A549 (cell line): ENCODE results near the gene PUM1. TPM values are rescaled to one million over a fixed set of nuclear protein-coding genes. Genes with fewer than 3 reads are reported as not detected.

Experiments
- ATAC-seq, 2 experiments: fragments of 200-7000 bp in 1 of 2; fragments of >200 bp in 1 of 2; cut with Nextera tagmentation in 1 of 2; cut with Tn5 transposase in 1 of 2; 3 replicates each; pipeline versions ENCODE4 v1.8.0 to v1.9.1; 2018 to 2020; ENCODE audit warnings: mild to moderate bottlenecking in 1 of 2, moderate library complexity in 1 of 2
- CTCF ChIA-PET: fragments of 300-600 bp; sonication (Branson Sonifier 250); formaldehyde crosslinking; extraction: SDS; loops from one replicate; lab custom pipeline; 2021; ENCODE audit warnings: antibody characterized with exemption, inconsistent platforms; lab: Yijun Ruan, JAX
- POLR2A ChIA-PET: fragments of 350-600 bp; formaldehyde crosslinking; extraction: SDS; loops from one replicate; lab custom pipeline; 2021; ENCODE audit warnings: antibody characterized with exemption, inconsistent platforms; lab: Yijun Ruan, JAX
- DNase-seq, 2 experiments: peaks; one replicate each; pipeline versions ENCODE4 v3.0.0 to v3.0.0-alpha.2; 2011 to 2016; ENCODE audit warnings: low read depth in 1 of 2, low spot score in 1 of 2
- FAIRE-seq: peaks from 2 replicates; lab custom pipeline; 2011; peaks lifted over from hg19 to GRCh38; lab: Jason Lieb, UNC
- H3K27ac ChIP-seq, 2 experiments: fragments of >200 bp; sonication (Bioruptor Twin); formaldehyde crosslinking; 3 replicates each; pipeline ENCODE4 v1.5.1; 2016 to 2017
- H3K4me1 ChIP-seq: fragments of >200 bp; sonication (Bioruptor Twin); formaldehyde crosslinking; 3 replicates; pipeline ENCODE4 v1.6.1; 2016
- H3K4me2 ChIP-seq: fragments of >200 bp; sonication (Bioruptor Twin); formaldehyde crosslinking; 3 replicates; pipeline ENCODE4 v1.6.1; 2016
- H3K4me3 ChIP-seq: fragments of >200 bp; sonication (Bioruptor Twin); formaldehyde crosslinking; 3 replicates; pipeline ENCODE4 v1.5.1; 2016
- H3K9me3 ChIP-seq: fragments of >200 bp; sonication (Bioruptor Twin); formaldehyde crosslinking; 3 replicates; pipeline ENCODE4 v1.6.1; 2016
- BHLHE40 ChIP-seq: IDR thresholded peaks from 2 replicates; pipeline ENCODE4 v1.6.1; 2012; ENCODE audit warnings: low read depth, low read length, inconsistent platforms
- CEBPB ChIP-seq, 2 experiments: fragments of >200 bp in 1 of 2; sonication (Bioruptor Twin) in 1 of 2; formaldehyde crosslinking in 1 of 2; IDR thresholded peaks; 2 replicates each; pipeline ENCODE4 v1.6.1; 2012 to 2016
- CHD2 ChIP-seq: fragments of 150-350 bp; IDR thresholded peaks from 2 replicates; pipeline ENCODE4 v1.6.1; 2014; ENCODE audit warnings: low read length; ENCODE audit not compliant: partially characterized antibody
- CHD4 ChIP-seq: fragments of 200-600 bp; sonication (generic); IDR thresholded peaks from 2 replicates; pipeline ENCODE4 v1.6.1; 2016; ENCODE audit warnings: antibody characterized with exemption, mild to moderate bottlenecking, borderline replicate concordance
- E2F6 ChIP-seq: IDR thresholded peaks from 2 replicates; pipeline ENCODE4 v1.6.1; 2012; ENCODE audit warnings: low read depth, borderline replicate concordance
- EP300 ChIP-seq, 2 experiments: fragments of >200 bp; sonication (Bioruptor Twin); formaldehyde crosslinking; IDR thresholded peaks; 2 replicates in 1 of 2; 3 replicates in 1 of 2; pipeline ENCODE4 v1.6.1; 2016 to 2017
- HMGXB4 ChIP-seq: fragments of 250-450 bp; sonication (Bioruptor Pico); IDR thresholded peaks from 2 replicates; pipeline ENCODE4 v1.5.0; 2021; ENCODE audit warnings: mild to moderate bottlenecking, moderate library complexity, borderline replicate concordance
- HOXA7 ChIP-seq: fragments of 250-450 bp; sonication (Bioruptor Pico); IDR thresholded peaks from 2 replicates; pipeline ENCODE4 v1.5.0; 2020; ENCODE audit warnings: mild to moderate bottlenecking, moderate library complexity
- HOXB13 ChIP-seq: fragments of 250-450 bp; sonication (Bioruptor Pico); IDR thresholded peaks from 2 replicates; pipeline ENCODE4 v1.5.0; 2020; ENCODE audit warnings: low read depth, mild to moderate bottlenecking, moderate library complexity
- HOXB5 ChIP-seq: fragments of 250-450 bp; sonication (Bioruptor Pico); IDR thresholded peaks from 2 replicates; pipeline ENCODE4 v1.5.0; 2020; ENCODE audit warnings: mild to moderate bottlenecking, moderate library complexity
- MAX ChIP-seq: IDR thresholded peaks from 2 replicates; pipeline ENCODE4 v1.6.1; 2012
- MAZ ChIP-seq: fragments of 150-350 bp; IDR thresholded peaks from 2 replicates; pipeline ENCODE4 v1.6.1; 2014; ENCODE audit warnings: antibody characterized with exemption, low read depth, low read length, borderline replicate concordance
- MYC ChIP-seq: IDR thresholded peaks from 2 replicates; pipeline ENCODE4 v1.6.1; 2012; ENCODE audit warnings: mild to moderate bottlenecking, inconsistent platforms, low read length, improper control_type of control experiment, borderline replicate concordance
- NPAS2 ChIP-seq: fragments of 250-450 bp; sonication (Bioruptor Pico); IDR thresholded peaks from 2 replicates; pipeline ENCODE4 v1.8.0; 2022; ENCODE audit warnings: mild to moderate bottlenecking, moderate library complexity, borderline replicate concordance
- PBX3 ChIP-seq: IDR thresholded peaks from 2 replicates; pipeline ENCODE4 v1.6.1; 2012
- PHF8 ChIP-seq: fragments of 200-600 bp; sonication (generic); IDR thresholded peaks from 2 replicates; pipeline ENCODE4 v1.6.1; 2016; ENCODE audit warnings: low read depth, mild to moderate bottlenecking, antibody characterized with exemption, moderate library complexity, borderline replicate concordance
- POLR2AphosphoS2 ChIP-seq: conservative IDR thresholded peaks from 2 replicates; pipeline ENCODE4 v1.6.1; 2012; ENCODE audit warnings: low read length, improper control_type of control experiment, inconsistent platforms
- RFX5 ChIP-seq: fragments of 450-650 bp; IDR thresholded peaks from 2 replicates; pipeline ENCODE4 v1.7.1; 2014; ENCODE audit warnings: antibody characterized with exemption, mild to moderate bottlenecking, moderate library complexity
- SMC3 ChIP-seq: fragments of >200 bp; sonication (Bioruptor Twin); formaldehyde crosslinking; IDR thresholded peaks from 3 replicates; pipeline ENCODE4 v1.6.1; 2018; ENCODE audit warnings: inconsistent platforms
- TFCP2L1 ChIP-seq: fragments of 250-450 bp; sonication (Bioruptor Pico); IDR thresholded peaks from 2 replicates; pipeline ENCODE4 v1.5.0; 2021; ENCODE audit warnings: mild to moderate bottlenecking
- ZC3H11A ChIP-seq: fragments of 450-650 bp; IDR thresholded peaks from 2 replicates; pipeline ENCODE4 v1.6.1; 2014; ENCODE audit warnings: antibody characterized with exemption, mild to moderate bottlenecking
- ZNF302 ChIP-seq: fragments of 250-450 bp; sonication (Bioruptor Pico); IDR thresholded peaks from 2 replicates; pipeline ENCODE4 v1.9.0; 2021; ENCODE audit warnings: inconsistent platforms, mild to moderate bottlenecking, moderate library complexity
- ZSCAN20 ChIP-seq: fragments of 250-450 bp; sonication (Bioruptor Pico); IDR thresholded peaks from 2 replicates; pipeline ENCODE4 v1.8.0; 2022; ENCODE audit warnings: mild to moderate bottlenecking, moderate library complexity
- WGBS: methylation state at CpG from one replicate; pipeline ENCODE4 v1.1.6; 2017; ENCODE audit errors: missing lambda C conversion rate; 5-methylcytosine and 5-hydroxymethylcytosine counted together
- polyA plus RNA-seq, 4 experiments: library from polyadenylated mRNA; depleted of rRNA in 3 of 4; stranded (reverse); fragments of >200 nt; fragmentation: RNase III in 1 of 4; extraction: RNeasy Plus Mini Kit Qiagen cat#74134 plus additional on column Dnase treatment in 1 of 4; gene quantifications; 2 replicates in 3 of 4; 3 replicates in 1 of 4; pipeline ENCODE4 v1.2.3, GENCODE V29; 2011 to 2017
- TF ChIP-seq, protein P1 (sequence below): fragments of >200 bp; sonication (Bioruptor Twin); formaldehyde crosslinking; IDR thresholded peaks from 3 replicates; pipeline ENCODE4 v1.6.1; 2016
- TF ChIP-seq, protein P2 (sequence below): fragments of 250-450 bp; sonication (Bioruptor Pico); IDR thresholded peaks from 2 replicates; pipeline ENCODE4 v1.5.0; 2020; ENCODE audit warnings: low read depth, mild to moderate bottlenecking, moderate library complexity
- TF ChIP-seq, protein P3 (sequence below): fragments of 450-650 bp; IDR thresholded peaks from 2 replicates; pipeline ENCODE4 v1.6.1; 2014; ENCODE audit warnings: antibody characterized with exemption

PUM1 gene
- polyA plus RNA-seq, 2 of the 4 experiments (the other 2 are of a cell fraction) = 30.2 to 55.3 TPM

DNA sequence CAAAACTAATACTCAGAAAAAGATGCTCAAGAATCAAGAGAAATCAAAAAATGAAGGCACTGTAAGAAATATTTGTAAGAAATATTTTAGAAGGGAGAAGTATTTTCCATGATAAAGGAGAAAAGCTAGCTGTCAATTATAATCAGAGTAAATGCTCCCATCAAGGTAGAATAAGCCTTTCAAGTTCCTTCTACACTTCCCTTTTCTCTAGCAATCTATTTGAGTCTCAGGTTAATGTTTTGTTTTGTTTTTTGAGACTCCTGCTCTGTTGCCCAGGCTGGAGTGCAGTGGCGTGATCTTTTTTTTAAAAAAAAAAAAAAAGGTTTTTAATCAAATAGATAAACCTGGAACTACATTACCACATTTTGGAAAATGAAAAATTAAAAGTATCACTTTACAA lies 33.3 kb downstream of the PUM1 start:
- WGBS = 92% methylated on average over 1 of the region's 1 CpG

DNA sequence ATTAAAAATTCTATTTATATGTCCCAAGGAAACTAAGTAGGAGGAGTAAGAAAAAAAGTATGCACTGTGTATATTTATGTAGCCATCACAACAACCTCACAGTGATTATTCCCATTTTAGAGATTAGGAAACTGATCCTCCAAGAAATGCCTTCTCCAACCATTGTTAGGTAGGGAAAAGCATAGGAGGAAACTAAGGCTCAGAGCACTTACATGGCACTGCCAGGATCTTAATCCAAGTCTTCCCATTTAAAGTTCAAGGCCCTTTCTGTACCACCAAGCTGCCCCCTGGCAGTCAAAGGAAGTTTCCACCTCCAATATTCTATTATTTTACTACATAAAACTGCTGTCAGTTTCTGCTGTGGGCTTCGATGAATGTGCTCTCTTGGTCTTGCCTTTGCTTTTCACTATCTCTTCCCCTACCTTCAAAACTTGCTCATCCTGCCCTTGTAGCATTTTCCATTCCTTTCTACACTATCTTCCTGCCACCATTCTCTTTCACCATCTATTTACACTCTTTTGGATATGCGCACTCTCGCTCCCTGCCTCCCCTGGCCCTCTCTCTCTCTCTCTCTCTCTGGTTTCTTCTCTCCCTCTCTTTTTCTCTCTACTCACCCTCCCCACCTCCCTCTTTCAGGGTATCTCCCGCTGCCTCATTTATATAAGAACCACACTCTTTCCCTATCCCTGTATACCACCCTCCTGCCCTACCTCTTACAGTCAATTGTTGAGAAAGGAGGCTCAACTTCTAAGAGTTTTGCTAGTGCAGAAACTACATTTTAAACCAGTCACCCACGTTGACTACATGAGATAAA lies 34.0 kb downstream of the PUM1 start:
- peaks cover 40% of the 10 kb centered on the region; the same call in 2 of the 3 replicates for H3K4me1 ChIP-seq
- H3K4me2 ChIP-seq = no peak overlapping the region
- ChIA-PET CTCF (no interaction called here), POLR2A (no interaction called here)
- ATAC-seq = no peak
- H3K9me3 ChIP-seq = no peaks in the 10 kb centered on the region
- no peak for FAIRE-seq
- no peak overlapping the region for H3K27ac ChIP-seq
- no peak overlapping the region for H3K4me3 ChIP-seq
- DNase-seq = no peak
- WGBS = 75% methylated on average over 5 of the region's 5 CpGs
- TF ChIP-seq, protein P1, sequence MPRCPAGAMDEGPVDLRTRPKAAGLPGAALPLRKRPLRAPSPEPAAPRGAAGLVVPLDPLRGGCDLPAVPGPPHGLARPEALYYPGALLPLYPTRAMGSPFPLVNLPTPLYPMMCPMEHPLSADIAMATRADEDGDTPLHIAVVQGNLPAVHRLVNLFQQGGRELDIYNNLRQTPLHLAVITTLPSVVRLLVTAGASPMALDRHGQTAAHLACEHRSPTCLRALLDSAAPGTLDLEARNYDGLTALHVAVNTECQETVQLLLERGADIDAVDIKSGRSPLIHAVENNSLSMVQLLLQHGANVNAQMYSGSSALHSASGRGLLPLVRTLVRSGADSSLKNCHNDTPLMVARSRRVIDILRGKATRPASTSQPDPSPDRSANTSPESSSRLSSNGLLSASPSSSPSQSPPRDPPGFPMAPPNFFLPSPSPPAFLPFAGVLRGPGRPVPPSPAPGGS = no peak
- TF ChIP-seq EP300 (IDR thresholded peaks at IDR 0.05) (no peak), MYC (no peak), ZNF302 (CRISPR knock-in tag) (no peak), MAZ (no peak), ZC3H11A (no peak), ZSCAN20 (no peak), CEBPB (IDR thresholded peaks at IDR 0.05) (no peak), NPAS2 (CRISPR knock-in tag) (no peak), POLR2AphosphoS2 (no peak), PHF8 (no peak)

More for the DNA sequence above, 33.3 kb downstream of the PUM1 start:
- Histone ChIP-seq H3K27ac (no peak overlapping the region), H3K9me3 (no peaks in the 10 kb centered on the region), H3K4me2 (no peak overlapping the region), H3K4me1 (peaks cover 35% of the 10 kb centered on the region; the same call in 2 of the 3 replicates), H3K4me3 (no peak overlapping the region)
- DNase-seq = no peak
- ChIA-PET CTCF (no interaction called here), POLR2A (no interaction called here)
- FAIRE-seq = no peak
- ATAC-seq = no peak
- no peak for TF ChIP-seq MAX
- no peak for TF ChIP-seq HMGXB4 (CRISPR knock-in tag)
- TF ChIP-seq E2F6 = no peak

- no peaks in the 10 kb centered on the region for H3K9me3 ChIP-seq
- peak overlapping the region; percentile 36; the same call in 1 of the 3 replicates for H3K4me2 ChIP-seq
- ChIA-PET CTCF (no interaction called here), POLR2A (no interaction called here)
- peaks cover 54% of the 10 kb centered on the region; the same call in 2 of the 3 replicates for H3K4me1 ChIP-seq
- no peak overlapping the region for H3K27ac ChIP-seq
- FAIRE-seq (no peak), DNase-seq (no peak), ATAC-seq (no peak)
- TF ChIP-seq BHLHE40 (no peak), HOXB5 (CRISPR knock-in tag) (no peak), SMC3 (no peak), E2F6 (no peak), TFCP2L1 (CRISPR knock-in tag) (no peak), HOXB13 (CRISPR knock-in tag) (no peak), ZC3H11A (no peak), PBX3 (no peak), CHD4 (no peak), CHD2 (no peak), HOXA7 (CRISPR knock-in tag) (no peak), POLR2AphosphoS2 (no peak), RFX5 (no peak)
- TF ChIP-seq, protein P2, sequence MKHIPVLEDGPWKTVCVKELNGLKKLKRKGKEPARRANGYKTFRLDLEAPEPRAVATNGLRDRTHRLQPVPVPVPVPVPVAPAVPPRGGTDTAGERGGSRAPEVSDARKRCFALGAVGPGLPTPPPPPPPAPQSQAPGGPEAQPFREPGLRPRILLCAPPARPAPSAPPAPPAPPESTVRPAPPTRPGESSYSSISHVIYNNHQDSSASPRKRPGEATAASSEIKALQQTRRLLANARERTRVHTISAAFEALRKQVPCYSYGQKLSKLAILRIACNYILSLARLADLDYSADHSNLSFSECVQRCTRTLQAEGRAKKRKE (CRISPR knock-in tag) = no peak
- TF ChIP-seq, protein P3, sequence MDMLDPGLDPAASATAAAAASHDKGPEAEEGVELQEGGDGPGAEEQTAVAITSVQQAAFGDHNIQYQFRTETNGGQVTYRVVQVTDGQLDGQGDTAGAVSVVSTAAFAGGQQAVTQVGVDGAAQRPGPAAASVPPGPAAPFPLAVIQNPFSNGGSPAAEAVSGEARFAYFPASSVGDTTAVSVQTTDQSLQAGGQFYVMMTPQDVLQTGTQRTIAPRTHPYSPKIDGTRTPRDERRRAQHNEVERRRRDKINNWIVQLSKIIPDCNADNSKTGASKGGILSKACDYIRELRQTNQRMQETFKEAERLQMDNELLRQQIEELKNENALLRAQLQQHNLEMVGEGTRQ = no peak
- no peak overlapping the region for H3K4me3 ChIP-seq
These were observed 36.5 kb downstream of the PUM1 start for GRCh38 chr1:31029026-31029425.
